Psoas muscle (tissue), 8 donors: ENCODE results near the gene IFI6. TPM values are rescaled to one million over a fixed set of nuclear protein-coding genes. Genes with fewer than 3 reads are reported as not detected.
A peak's percentile ranks its signal among the peaks of the same experiment; 100 is the strongest.

Experiments used
- ATAC-seq, 4 donors: fragments of 200-7000 bp; cut with Tn5 transposase; one replicate each; pipeline ENCODE4 v1.9.1; 2020; ENCODE audit warnings: moderate library complexity in 3 of 4, mild to moderate bottlenecking in 2 of 4
- DNase-seq, 2 donors: peaks; one replicate each; pipeline ENCODE4 v3.0.0-alpha.2; 2020
- H3K27ac ChIP-seq: fragments of 200-600 bp; one replicate; pipeline ENCODE4 v1.8.0; 2022
- H3K27me3 ChIP-seq, 3 donors: fragments of 200-600 bp in 1 of 3; one replicate each; pipeline versions ENCODE4 v1.6.1 to v1.8.0; 2013 to 2022; ENCODE audit warnings: low read length in 2 of 3, mild to moderate bottlenecking in 2 of 3, moderate library complexity in 1 of 3; ENCODE audit not compliant: insufficient read depth in 3 of 3
- H3K36me3 ChIP-seq, 2 donors: fragments of 200-600 bp in 1 of 2; one replicate each; pipeline versions ENCODE4 v1.6.1 to v1.8.0; 2013 to 2022; ENCODE audit warnings: low read depth in 1 of 2, mild to moderate bottlenecking in 1 of 2, moderate library complexity in 1 of 2; ENCODE audit not compliant: insufficient read depth in 1 of 2
- H3K4me1 ChIP-seq: fragments of 200-600 bp; one replicate; pipeline ENCODE4 v1.8.0; 2022
- H3K4me3 ChIP-seq: fragments of 200-600 bp; one replicate; pipeline ENCODE4 v1.8.0; 2022; ENCODE audit warnings: mild to moderate bottlenecking
- H3K9me3 ChIP-seq: fragments of 200-600 bp; one replicate; pipeline ENCODE4 v1.8.0; 2022
- WGBS, 3 donors: extraction: QIAGEN DNeasy Blood & Tissue Kit; methylation state at CpG; one replicate each; pipeline versions ENCODE4 v1.1.6 to v1.1.7; 2013; 5-methylcytosine and 5-hydroxymethylcytosine counted together
- intact Hi-C, 2 donors: fragments of 100-400 bp; cut with DNase I; formaldehyde crosslinking; loops; one replicate each; pipeline versions ENCODE4 v1.11.0 to v1.14.2; 2022
- polyA plus RNA-seq, 3 donors: library from polyadenylated mRNA; stranded (reverse); fragments of 200-250 nt; gene quantifications; one replicate each; pipeline ENCODE4 v1.2.3, GENCODE V29; 2013
- total RNA-seq, 4 donors: library from RNA; stranded (reverse); fragmentation: NEBNext Ultra II Directional in 2 of 4; extraction: Animal tissue kit (Norgen Biotek cat#: 25700) in 2 of 4; gene quantifications; one replicate each; pipeline versions ENCODE4 v1.2.1 to v1.2.4, GENCODE V29; 2021 to 2023
- TF ChIP-seq, protein P1 (sequence below): fragments of 200-600 bp; IDR thresholded peaks from one replicate; pipeline ENCODE4 v1.8.0; 2022; ENCODE audit warnings: antibody characterized with exemption
- donor health status: healthy with polysubstance abuse.
- donor health status: DM: no; HTN: no; CAD: no; lungs with moderate emphysema.
- donor health status: Bipolar disorder and iron deficiency.
- donor health status: healthy.
- donor health status: DM: yes; HTN: yes; CAD: no.
- donor health status: DM: no; HTN: no; CAD: no.
- donor health status: DM: no; HTN: no; CAD: no.
- donor health status: DM: yes; HTN: yes; CAD: no.

Gene IFI6
- total and polyA plus RNA-seq, 7 donors, result 7.8 to 25.8 (median 18.6) TPM

- Histone ChIP-seq H3K9me3 (no peaks in the 10 kb centered on the region), H3K27me3 (no peaks in the 10 kb centered on the region), H3K4me3 (no peak overlapping the region), H3K36me3 (peaks cover 0 to 3% of the 10 kb centered on the region in 2 donors), H3K4me1 (peaks cover 8% of the 10 kb centered on the region), H3K27ac (no peak overlapping the region)
- TF ChIP-seq, protein P1, sequence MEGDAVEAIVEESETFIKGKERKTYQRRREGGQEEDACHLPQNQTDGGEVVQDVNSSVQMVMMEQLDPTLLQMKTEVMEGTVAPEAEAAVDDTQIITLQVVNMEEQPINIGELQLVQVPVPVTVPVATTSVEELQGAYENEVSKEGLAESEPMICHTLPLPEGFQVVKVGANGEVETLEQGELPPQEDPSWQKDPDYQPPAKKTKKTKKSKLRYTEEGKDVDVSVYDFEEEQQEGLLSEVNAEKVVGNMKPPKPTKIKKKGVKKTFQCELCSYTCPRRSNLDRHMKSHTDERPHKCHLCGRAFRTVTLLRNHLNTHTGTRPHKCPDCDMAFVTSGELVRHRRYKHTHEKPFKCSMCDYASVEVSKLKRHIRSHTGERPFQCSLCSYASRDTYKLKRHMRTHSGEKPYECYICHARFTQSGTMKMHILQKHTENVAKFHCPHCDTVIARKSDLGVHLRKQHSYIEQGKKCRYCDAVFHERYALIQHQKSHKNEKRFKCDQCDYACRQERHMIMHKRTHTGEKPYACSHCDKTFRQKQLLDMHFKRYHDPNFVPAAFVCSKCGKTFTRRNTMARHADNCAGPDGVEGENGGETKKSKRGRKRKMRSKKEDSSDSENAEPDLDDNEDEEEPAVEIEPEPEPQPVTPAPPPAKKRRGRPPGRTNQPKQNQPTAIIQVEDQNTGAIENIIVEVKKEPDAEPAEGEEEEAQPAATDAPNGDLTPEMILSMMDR, result no peak
- DNase-seq, result peak; percentile 38 to 64
- WGBS, 3 donors, result 72 to 82% (median 75%) methylated on average over 8 of the region's 8 CpGs
- ATAC-seq, result no peak
- intact Hi-C loops, result loop anchor here in 1 of 2 donors (5.0 kb wide), 2 partner anchors 262 to 367 kb away; no protein-coding TSS in a partner anchor
Measured at GRCh38 chr1:27664291-27664690, 7.7 kb downstream of the IFI6 start.

- H3K4me1 ChIP-seq, result peaks cover 8% of the 10 kb centered on the region
- peak; percentile 80 to 85 for DNase-seq
- peaks cover 0 to 3% of the 10 kb centered on the region in 2 donors for H3K36me3 ChIP-seq
- no peak overlapping the region for H3K4me3 ChIP-seq
- no peaks in the 10 kb centered on the region for H3K27me3 ChIP-seq
- peak overlapping the region; percentile 34 for H3K27ac ChIP-seq
- TF ChIP-seq, protein P1, result peak; percentile 94
- no peaks in the 10 kb centered on the region for H3K9me3 ChIP-seq
- ATAC-seq, result peak; percentile 61 to 71 (median 68)
- intact Hi-C loops, result loop anchor here (1.0 to 5.0 kb wide), 4 partner anchors 52 to 366 kb away; no protein-coding TSS in a partner anchor
- WGBS, 3 donors, result 30 to 34% (median 33%) methylated on average over 12 of the region's 12 CpGs
Measured at GRCh38 chr1:27662707-27663393, 9.1 kb downstream of the IFI6 start.

- H3K4me3 ChIP-seq, result no peak overlapping the region
- intact Hi-C loops, result loop anchor here (2.0 to 5.0 kb wide), 3 partner anchors 51 to 365 kb away; no protein-coding TSS in a partner anchor
- no peak for ATAC-seq
Measured at GRCh38 chr1:27662261-27662660, 9.7 kb downstream of the IFI6 start.

DNA sequence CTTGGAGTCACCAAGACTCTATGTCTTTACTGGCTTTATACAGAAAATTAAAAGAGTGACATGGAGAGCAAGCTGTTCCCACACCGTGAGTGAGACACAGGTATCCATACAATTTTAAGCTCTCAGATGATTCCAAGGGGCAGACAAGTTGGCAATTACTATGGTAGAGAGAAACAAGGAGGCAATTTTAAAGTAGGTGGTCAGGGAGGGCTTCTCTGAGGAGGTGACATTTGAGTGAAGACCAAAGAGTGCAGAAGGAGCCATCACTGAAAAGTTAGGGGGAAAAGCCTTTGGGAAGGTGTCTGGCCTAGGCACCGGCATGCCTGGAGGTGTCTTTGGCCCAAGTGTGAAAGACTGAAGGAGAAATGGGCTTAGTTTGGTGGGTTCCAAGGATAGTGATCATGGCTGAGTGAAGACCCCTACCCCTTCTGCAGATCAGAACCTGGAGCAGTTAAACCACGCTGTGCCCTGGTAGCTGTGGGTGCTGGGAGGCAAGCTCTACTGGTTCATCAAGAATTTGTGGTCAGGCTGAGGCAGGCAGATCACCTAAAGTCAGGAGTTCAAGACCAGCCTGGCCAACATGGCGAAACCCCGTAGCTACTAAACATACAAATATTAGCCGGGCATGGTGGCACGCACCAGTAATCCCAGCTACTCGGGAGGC lies 10.4 kb downstream of the IFI6 start:
- ATAC-seq, result no peak
- Histone ChIP-seq H3K9me3 (no peaks in the 10 kb centered on the region), H3K4me1 (peaks cover 8% of the 10 kb centered on the region), H3K27me3 (no peaks in the 10 kb centered on the region), H3K27ac (peak overlapping the region; percentile 89), H3K4me3 (no peak overlapping the region), H3K36me3 (no peaks in the 10 kb centered on the region)
- TF ChIP-seq, protein P1, result no peak
- intact Hi-C loops, result loop anchor here (2.0 to 5.0 kb wide), 3 partner anchors 51 to 364 kb away; no protein-coding TSS in a partner anchor
- DNase-seq, result no peak
- 93 to 98% (median 95%) methylated on average over 8 of the region's 8 CpGs for WGBS, 3 donors

More at GRCh38 chr1:27662261-27662660, 9.7 kb downstream of the IFI6 start:
- Histone ChIP-seq H3K27ac (peak overlapping the region; percentile 34), H3K4me1 (peaks cover 8% of the 10 kb centered on the region), H3K27me3 (no peaks in the 10 kb centered on the region), H3K9me3 (no peaks in the 10 kb centered on the region), H3K36me3 (no peaks in the 10 kb centered on the region)
- TF ChIP-seq, protein P1, result no peak
- WGBS, 3 donors, result 69 to 74% (median 73%) methylated on average over 4 to 5 of the region's 5 CpGs
- DNase-seq, result no peak
